ENCODE measurements around the gene GNG12. TPM values are rescaled to one million over a fixed set of nuclear protein-coding genes. Genes with fewer than 3 reads are reported as not detected.

The GNG12 gene
- total RNA-seq, 1 donor from 2014 or later = 0.05 TPM

- intact Hi-C loops (cut with micrococcal nuclease) = loop anchor here (2.0 to 10.0 kb wide), 5 partner anchors 124 to 634 kb away; no protein-coding TSS in a partner anchor
These were observed 146.7 kb downstream of the GNG12 start for GRCh38 chr1:67686267-67687197.

GRCh38 chr1:67685558-67686266, 147.6 kb downstream of the GNG12 start:
- intact Hi-C loops (cut with micrococcal nuclease) = loop anchor here (1.0 to 10.0 kb wide), 9 partner anchors 11 to 811 kb away; partner anchors contain the start of genes DEPDC1, DNAI4 and MIER1

- intact Hi-C loops (cut with micrococcal nuclease) = loop anchor here (1.0 to 10.0 kb wide), 7 partner anchors 11 to 812 kb away; partner anchors contain the start of genes DEPDC1, DNAI4 and MIER1
These were observed 148.2 kb downstream of the GNG12 start, which contains the start of gene GADD45A for GRCh38 chr1:67685067-67685557. GADD45A (plus strand) TSS chr1:67685201; CDS start chr1:67685495, 294 bp downstream.

- intact Hi-C loops (cut with micrococcal nuclease) = loop anchor here (1.0 to 10.0 kb wide), 8 partner anchors 10 to 812 kb away; partner anchors contain the start of genes DEPDC1, DNAI4, MIER1 and SERBP1
These were observed 148.7 kb downstream of the GNG12 start for GRCh38 chr1:67684526-67685066.

GRCh38 chr1:67683766-67684525, 149.3 kb downstream of the GNG12 start:
- intact Hi-C loops (cut with micrococcal nuclease) = loop anchor here (1.0 to 10.0 kb wide), 5 partner anchors 149 to 813 kb away; partner anchors contain the start of genes DEPDC1, DNAI4, MIER1 and SERBP1

GRCh38 chr1:67683316-67683715, 150.0 kb downstream of the GNG12 start:
- intact Hi-C loops (cut with micrococcal nuclease) = loop anchor here (10.0 kb wide), 2 partner anchors 149 to 349 kb away; no protein-coding TSS in a partner anchor

- intact Hi-C loops (cut with micrococcal nuclease) = loop anchor here (10.0 kb wide), 2 partner anchors 148 to 348 kb away; no protein-coding TSS in a partner anchor
These were observed 150.5 kb downstream of the GNG12 start for GRCh38 chr1:67682659-67683197.

- intact Hi-C loops (cut with micrococcal nuclease) = loop anchor here (10.0 kb wide), 2 partner anchors 146 to 346 kb away; no protein-coding TSS in a partner anchor
These were observed 152.8 kb downstream of the GNG12 start for GRCh38 chr1:67680486-67680885.

GRCh38 chr1:67679691-67680090, 153.6 kb downstream of the GNG12 start:
- intact Hi-C loops (cut with micrococcal nuclease) = loop anchor here (10.0 kb wide), 2 partner anchors 145 to 345 kb away; no protein-coding TSS in a partner anchor

GRCh38 chr1:67677930-67678329, 155.3 kb downstream of the GNG12 start:
- intact Hi-C loops (cut with micrococcal nuclease) = no loop called here

GRCh38 chr1:67677408-67677807, 155.9 kb downstream of the GNG12 start:
- intact Hi-C loops (cut with micrococcal nuclease) = no loop called here

GRCh38 chr1:67676946-67677345, 156.3 kb downstream of the GNG12 start:
- intact Hi-C loops (cut with micrococcal nuclease) = no loop called here

- intact Hi-C loops (cut with micrococcal nuclease) = no loop called here
These were observed 157.0 kb downstream of the GNG12 start for GRCh38 chr1:67676287-67676686.

- intact Hi-C loops (cut with micrococcal nuclease) = no loop called here
These were observed 157.5 kb downstream of the GNG12 start for GRCh38 chr1:67675800-67676199.

- intact Hi-C loops (cut with micrococcal nuclease) = loop anchor here (1.0 kb wide), 1 partner anchor 11 kb away; the partner anchor contains the start of gene GADD45A
These were observed 158.8 kb downstream of the GNG12 start for GRCh38 chr1:67674260-67675011.

- intact Hi-C loops (cut with micrococcal nuclease) = loop anchor here (1.0 kb wide), 1 partner anchor 12 kb away; the partner anchor contains the start of gene GADD45A
These were observed 159.6 kb downstream of the GNG12 start for GRCh38 chr1:67673468-67674201.

GRCh38 chr1:67672260-67672803, 160.9 kb downstream of the GNG12 start:
- intact Hi-C loops (cut with micrococcal nuclease) = no loop called here

GRCh38 chr1:67668660-67669059, 164.6 kb downstream of the GNG12 start:
- intact Hi-C loops (cut with micrococcal nuclease) = no loop called here

Data from T-helper 2 cell treated with Interferon-gamma antibody and Interleukin-4, amounts not matched to agents 100 ng/mL and 5 ng/mL, for 36 hours (primary cell).